Neural progenitor cell (in vitro differentiated cells): ENCODE results near the gene INPP5B. TPM values are rescaled to one million over a fixed set of nuclear protein-coding genes. Genes with fewer than 3 reads are reported as not detected.

Experiments
- DNase-seq: peaks from one replicate; pipeline ENCODE4 v3.0.0-alpha.2; 2016; ENCODE audit warnings: low spot score
- H2AFZ ChIP-seq: fragments of 200-600 bp; sonication (generic); replicated peaks from 2 replicates; pipeline ENCODE4 v1.6.1; 2016; ENCODE audit warnings: antibody characterized with exemption
- H3F3A ChIP-seq: fragments of 200-600 bp; sonication (generic); 2 replicates; pipeline ENCODE4 v1.6.1; 2016; ENCODE audit warnings: antibody characterized with exemption, low read depth
- H3K27ac ChIP-seq: fragments of 200-600 bp; sonication (generic); 2 replicates; pipeline ENCODE4 v1.5.1; 2016; ENCODE audit warnings: mild to moderate bottlenecking
- H3K27me3 ChIP-seq: fragments of 200-600 bp; sonication (generic); 2 replicates; pipeline ENCODE4 v1.6.1; 2016; ENCODE audit warnings: mild to moderate bottlenecking, moderate library complexity
- H3K36me3 ChIP-seq: fragments of 200-600 bp; sonication (generic); 2 replicates; pipeline ENCODE4 v1.5.1; 2016
- H3K4me1 ChIP-seq: fragments of 200-600 bp; sonication (generic); 2 replicates; pipeline ENCODE4 v1.6.1; 2016; ENCODE audit warnings: mixed run types
- H3K4me2 ChIP-seq: fragments of 200-600 bp; sonication (generic); 2 replicates; pipeline ENCODE4 v1.6.1; 2016
- H3K4me3 ChIP-seq: fragments of 200-600 bp; sonication (generic); 2 replicates; pipeline ENCODE4 v1.5.1; 2016
- H3K79me2 ChIP-seq: fragments of 200-600 bp; sonication (generic); 2 replicates; pipeline ENCODE4 v1.6.1; 2016; ENCODE audit warnings: low read depth
- H3K9ac ChIP-seq: fragments of 200-600 bp; sonication (generic); 2 replicates; pipeline ENCODE4 v1.6.1; 2016
- H3K9me3 ChIP-seq: fragments of 200-600 bp; sonication (generic); 2 replicates; pipeline ENCODE4 v1.5.1; 2016; ENCODE audit warnings: low read depth
- H4K20me1 ChIP-seq: fragments of 200-600 bp; sonication (generic); 2 replicates; pipeline ENCODE4 v1.6.1; 2016; ENCODE audit warnings: low read depth
- H3K27ac Mint-ChIP-seq: 3 replicates; pipeline ENCODE4 v1.8.0; 2021; ENCODE audit warnings: mixed read lengths
- H3K27me3 Mint-ChIP-seq: 2 replicates; pipeline ENCODE4 v1.8.0; 2022; ENCODE audit warnings: low read depth, mild to moderate bottlenecking, inconsistent platforms, moderate library complexity, mixed read lengths; ENCODE audit not compliant: insufficient read depth
- H3K36me3 Mint-ChIP-seq: 3 replicates; pipeline ENCODE4 v1.8.0; 2021; ENCODE audit warnings: mixed read lengths
- H3K4me1 Mint-ChIP-seq: 3 replicates; pipeline ENCODE4 v1.8.0; 2021; ENCODE audit warnings: mixed read lengths
- H3K4me3 Mint-ChIP-seq: 3 replicates; pipeline ENCODE4 v1.8.0; 2021; ENCODE audit warnings: mild to moderate bottlenecking, moderate library complexity, mixed read lengths
- H3K9me3 Mint-ChIP-seq: 3 replicates; pipeline ENCODE4 v1.8.0; 2020; ENCODE audit warnings: mixed read lengths
- EZH2 ChIP-seq: fragments of 200-600 bp; sonication (generic); IDR thresholded peaks from 2 replicates; pipeline ENCODE4 v1.6.1; 2017; ENCODE audit warnings: antibody characterized with exemption, mild to moderate bottlenecking, moderate library complexity
- EZH2phosphoT487 ChIP-seq: fragments of 200-600 bp; sonication (generic); IDR thresholded peaks from 2 replicates; pipeline ENCODE4 v1.6.1; 2017; ENCODE audit warnings: antibody characterized with exemption
- total RNA-seq: library from RNA; depleted of rRNA; stranded (reverse); fragments of >200 nt; gene quantifications from 2 replicates; pipeline ENCODE4 v1.2.3, GENCODE V29; 2015; ENCODE audit warnings: low replicate concordance
- TF ChIP-seq, protein P1 (sequence below): fragments of 200-600 bp; sonication (generic); IDR thresholded peaks from 2 replicates; pipeline ENCODE4 v1.5.1; 2017; ENCODE audit warnings: antibody characterized with exemption, mild to moderate bottlenecking

Gene INPP5B
- total RNA-seq, 1 donor from 2014 or later, result 22.0 TPM

DNA sequence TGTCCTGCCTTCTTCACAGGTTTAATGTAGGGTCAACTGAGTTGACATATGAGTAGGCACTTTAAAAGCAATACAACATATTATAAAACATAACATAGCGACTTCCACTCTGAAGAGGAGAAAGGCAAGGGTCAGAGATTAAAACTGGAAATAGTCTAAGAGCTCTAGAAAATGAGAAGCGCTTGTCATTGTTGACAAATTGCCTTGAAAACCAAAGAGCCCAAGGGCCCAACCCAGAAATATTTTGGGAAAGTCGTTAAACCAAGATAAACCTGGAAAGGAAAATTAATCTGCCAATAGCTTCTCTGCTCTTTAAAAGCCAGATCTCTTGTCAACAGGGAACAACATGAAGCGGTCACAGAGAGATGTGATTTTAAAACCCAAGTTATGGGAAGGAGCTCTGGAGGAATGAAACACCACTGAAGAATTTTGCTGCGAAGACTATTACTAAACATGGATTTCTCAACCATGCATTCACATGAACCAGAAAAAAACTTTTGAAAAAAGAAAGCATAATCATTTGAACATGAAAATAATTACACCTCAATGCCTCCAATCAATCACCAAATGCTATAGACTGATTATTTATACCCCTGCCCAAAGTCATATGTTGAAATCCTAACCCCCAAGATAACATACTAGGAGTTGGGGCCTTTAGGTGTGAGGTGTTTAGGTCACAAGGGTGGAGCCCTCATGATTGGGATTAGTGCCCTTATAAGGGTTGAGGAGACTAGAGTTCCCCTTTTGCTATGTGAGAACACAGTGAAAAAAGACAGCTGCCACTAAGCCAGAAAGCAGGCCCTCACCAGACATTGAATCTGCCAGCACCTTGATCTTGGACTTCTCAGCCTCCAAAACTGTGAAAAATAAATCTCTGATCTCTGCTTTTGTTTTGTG, 54.5 kb downstream of the INPP5B start:
- Histone ChIP-seq H2AFZ (no peak overlapping the region), H4K20me1 (no peaks in the 10 kb centered on the region), H3K27me3 (no peaks in the 10 kb centered on the region), H3F3A (no peaks in the 10 kb centered on the region), H3K9me3 (no peaks in the 10 kb centered on the region), H3K27ac (no peak overlapping the region), H3K4me2 (no peak overlapping the region), H3K79me2 (no peaks in the 10 kb centered on the region), H3K4me3 (no peak overlapping the region), H3K9ac (no peak overlapping the region), H3K36me3 (peaks cover 5% of the 10 kb centered on the region), H3K4me1 (no peaks in the 10 kb centered on the region)
- Mint-ChIP-seq H3K4me3 (no peak overlapping the region), H3K27ac (no peak overlapping the region), H3K27me3 (peaks cover 2% of the 10 kb centered on the region), H3K9me3 (peaks cover 2% of the 10 kb centered on the region), H3K4me1 (no peaks in the 10 kb centered on the region), H3K36me3 (no peaks in the 10 kb centered on the region)
- no peak for DNase-seq
- TF ChIP-seq EZH2phosphoT487 (no peak), EZH2 (no peak)
- TF ChIP-seq, protein P1, sequence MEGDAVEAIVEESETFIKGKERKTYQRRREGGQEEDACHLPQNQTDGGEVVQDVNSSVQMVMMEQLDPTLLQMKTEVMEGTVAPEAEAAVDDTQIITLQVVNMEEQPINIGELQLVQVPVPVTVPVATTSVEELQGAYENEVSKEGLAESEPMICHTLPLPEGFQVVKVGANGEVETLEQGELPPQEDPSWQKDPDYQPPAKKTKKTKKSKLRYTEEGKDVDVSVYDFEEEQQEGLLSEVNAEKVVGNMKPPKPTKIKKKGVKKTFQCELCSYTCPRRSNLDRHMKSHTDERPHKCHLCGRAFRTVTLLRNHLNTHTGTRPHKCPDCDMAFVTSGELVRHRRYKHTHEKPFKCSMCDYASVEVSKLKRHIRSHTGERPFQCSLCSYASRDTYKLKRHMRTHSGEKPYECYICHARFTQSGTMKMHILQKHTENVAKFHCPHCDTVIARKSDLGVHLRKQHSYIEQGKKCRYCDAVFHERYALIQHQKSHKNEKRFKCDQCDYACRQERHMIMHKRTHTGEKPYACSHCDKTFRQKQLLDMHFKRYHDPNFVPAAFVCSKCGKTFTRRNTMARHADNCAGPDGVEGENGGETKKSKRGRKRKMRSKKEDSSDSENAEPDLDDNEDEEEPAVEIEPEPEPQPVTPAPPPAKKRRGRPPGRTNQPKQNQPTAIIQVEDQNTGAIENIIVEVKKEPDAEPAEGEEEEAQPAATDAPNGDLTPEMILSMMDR, result no peak

DNA sequence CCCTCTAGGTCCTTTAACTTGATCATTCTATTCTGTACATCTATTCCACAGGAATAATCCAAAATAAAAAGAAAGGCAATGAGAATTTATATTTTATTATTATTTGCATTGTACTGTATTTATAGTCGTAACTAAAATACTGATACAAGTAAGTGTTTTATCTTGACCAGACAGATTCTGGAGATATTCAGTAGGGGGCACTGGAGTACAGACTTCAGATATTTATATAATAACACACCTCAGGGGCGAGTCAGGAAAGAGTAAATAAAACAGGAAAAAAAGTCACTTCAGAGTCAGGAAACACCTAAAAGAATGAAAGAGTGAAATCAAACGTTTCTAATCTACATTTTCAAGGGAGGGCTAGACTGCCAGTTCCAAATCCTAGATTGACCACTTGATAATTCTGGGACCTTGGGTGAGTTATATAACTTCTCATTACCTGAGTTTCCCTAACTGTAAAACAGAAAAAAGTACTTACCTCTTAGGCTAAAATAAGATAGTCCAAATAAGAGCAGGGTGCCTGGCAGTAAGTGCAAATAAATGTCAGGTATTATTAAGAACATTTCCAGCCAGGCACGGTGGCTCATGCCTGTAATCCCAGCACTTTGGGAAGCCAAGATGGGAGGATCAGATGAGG, 56.4 kb downstream of the INPP5B start:
- DNase-seq, result peak; percentile 46
- H3K27me3 Mint-ChIP-seq, result peaks cover 2% of the 10 kb centered on the region
- Histone ChIP-seq H3K4me3 (no peak overlapping the region), H2AFZ (no peak overlapping the region), H4K20me1 (no peaks in the 10 kb centered on the region), H3K4me1 (no peaks in the 10 kb centered on the region), H3K27me3 (no peaks in the 10 kb centered on the region), H3F3A (no peaks in the 10 kb centered on the region), H3K27ac (no peak overlapping the region), H3K9ac (no peak overlapping the region), H3K79me2 (no peaks in the 10 kb centered on the region), H3K4me2 (no peak overlapping the region), H3K36me3 (peaks cover 5% of the 10 kb centered on the region), H3K9me3 (no peaks in the 10 kb centered on the region)
- no peaks in the 10 kb centered on the region for H3K4me1 Mint-ChIP-seq
- H3K4me3 Mint-ChIP-seq, result no peak overlapping the region
- peaks cover 2% of the 10 kb centered on the region for H3K9me3 Mint-ChIP-seq
- H3K27ac Mint-ChIP-seq, result no peak overlapping the region
- peaks cover 8% of the 10 kb centered on the region for H3K36me3 Mint-ChIP-seq
- TF ChIP-seq EZH2, result no peak
- TF ChIP-seq, protein P1, result peak; percentile 62

DNA sequence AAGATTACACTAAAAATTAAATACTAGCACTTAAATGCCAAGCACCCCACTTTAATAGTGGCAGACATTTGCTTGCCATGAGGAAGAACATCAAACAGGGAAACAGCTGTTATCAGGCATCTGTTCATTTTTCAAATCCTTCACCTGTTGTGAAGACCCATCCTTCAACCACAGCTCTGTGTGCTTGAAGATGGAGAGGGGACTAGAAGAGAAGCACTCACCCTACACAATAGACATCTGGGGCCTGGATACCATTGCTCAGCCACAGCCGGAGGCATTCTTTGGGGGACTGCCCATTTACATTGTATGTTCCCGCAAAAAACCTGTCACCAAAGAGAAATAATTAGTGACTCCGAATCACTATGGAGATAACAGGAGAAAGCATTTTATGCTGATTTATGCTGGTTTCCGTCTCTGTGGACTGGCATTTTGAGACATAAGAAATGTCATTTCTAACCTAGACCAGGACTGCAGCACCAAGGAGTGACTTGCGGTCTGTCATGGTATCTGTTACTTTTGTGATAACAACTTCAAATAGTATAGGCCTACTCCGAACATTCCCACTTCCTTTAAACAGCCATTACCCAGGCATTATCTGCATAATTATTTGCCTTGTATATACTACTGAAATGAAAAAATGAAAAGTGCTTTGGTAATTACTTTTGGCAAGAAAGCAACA, 58.7 kb downstream of the INPP5B start:
- H2AFZ ChIP-seq, result no peak overlapping the region
- no peaks in the 10 kb centered on the region for H3K27me3 ChIP-seq
- Mint-ChIP-seq H3K27ac (no peak overlapping the region), H3K27me3 (peaks cover 2% of the 10 kb centered on the region), H3K9me3 (no peaks in the 10 kb centered on the region), H3K4me3 (no peak overlapping the region), H3K36me3 (peaks cover 14% of the 10 kb centered on the region), H3K4me1 (no peaks in the 10 kb centered on the region)
- no peak overlapping the region for H3K4me3 ChIP-seq
- no peak overlapping the region for H3K9ac ChIP-seq
- no peaks in the 10 kb centered on the region for H3K4me1 ChIP-seq
- no peak overlapping the region for H3K4me2 ChIP-seq
- H3K27ac ChIP-seq, result no peak overlapping the region
- H3K36me3 ChIP-seq, result peaks cover 5% of the 10 kb centered on the region
- H4K20me1 ChIP-seq, result no peaks in the 10 kb centered on the region
- TF ChIP-seq, protein P1, result no peak
- TF ChIP-seq EZH2phosphoT487 (no peak), EZH2 (no peak)
- H3K79me2 ChIP-seq, result no peaks in the 10 kb centered on the region
- DNase-seq, result no peak
- no peaks in the 10 kb centered on the region for H3F3A ChIP-seq
- H3K9me3 ChIP-seq, result no peaks in the 10 kb centered on the region
